Right lobe of liver (tissue), 6 donors: ENCODE measurements around the gene SHISA3. TPM values are rescaled to one million over a fixed set of nuclear protein-coding genes. Genes with fewer than 3 reads are reported as not detected.

Experiments used
- ATAC-seq, 4 donors: fragments of 200-7000 bp; cut with Tn5 transposase; one replicate each; pipeline ENCODE4 v1.9.1; 2020; ENCODE audit warnings: mild to moderate bottlenecking in 4 of 4, moderate library complexity in 4 of 4
- DNase-seq, 3 donors: peaks; one replicate each; pipeline ENCODE4 v3.0.0-alpha.2; 2020
- H3K27ac ChIP-seq, 3 donors: fragments of 200-600 bp; one replicate each; pipeline ENCODE4 v1.8.0; 2022
- H3K27me3 ChIP-seq, 2 donors: fragments of 200-600 bp; one replicate each; pipeline ENCODE4 v1.8.0; 2022
- H3K36me3 ChIP-seq, 4 donors: fragments of 200-600 bp; sonication (generic) in 1 of 4; one replicate each; pipeline versions ENCODE4 v1.5.1 to v1.8.0; 2017 to 2022; ENCODE audit warnings: control low read depth in 1 of 4
- H3K4me1 ChIP-seq, 4 donors: fragments of 200-600 bp; sonication (generic) in 1 of 4; one replicate each; pipeline versions ENCODE4 v1.5.1 to v1.8.0; 2017 to 2022; ENCODE audit warnings: control low read depth in 1 of 4
- H3K4me3 ChIP-seq, 3 donors: fragments of 200-600 bp; one replicate each; pipeline ENCODE4 v1.8.0; 2022
- H3K9me3 ChIP-seq, 4 donors: fragments of 200-600 bp; sonication (generic) in 1 of 4; one replicate each; pipeline versions ENCODE4 v1.5.1 to v1.8.0; 2017 to 2022; ENCODE audit warnings: control low read depth in 1 of 4
- CTCF ChIP-seq, 4 donors: fragments of 200-600 bp in 3 of 4; fragments of 450-650 bp in 1 of 4; IDR thresholded peaks; one replicate each; pipeline versions ENCODE4 v1.5.1 to v1.8.0; 2016 to 2022; ENCODE audit warnings: antibody characterized with exemption in 4 of 4, mild to moderate bottlenecking in 2 of 4
- POLR2A ChIP-seq: fragments of 450-650 bp; IDR thresholded peaks from one replicate; pipeline ENCODE4 v1.6.1; 2017; ENCODE audit warnings: antibody characterized with exemption, mild to moderate bottlenecking
- WGBS: methylation state at CpG from one replicate; pipeline ENCODE4 v1.1.6; 2018; ENCODE audit warnings: low coverage, low lambda C conversion rate; ENCODE audit not compliant: insufficient coverage; ENCODE audit errors: missing lambda C conversion rate; 5-methylcytosine and 5-hydroxymethylcytosine counted together
- intact Hi-C, 2 donors: fragments of 100-400 bp; cut with DNase I; formaldehyde crosslinking; loops; one replicate each; pipeline versions ENCODE4 v1.11.2 to v1.14.1; 2022
- total RNA-seq, 6 experiments: library from RNA; depleted of rRNA in 2 of 6; stranded (reverse); fragments of >200 nt in 2 of 6; fragmentation: NEBNext Ultra II Directional in 3 of 6; extraction: Animal tissue kit (Norgen Biotek cat#: 25700) in 3 of 6; gene quantifications; one replicate each; pipeline versions ENCODE4 v1.1.0 to v1.2.4, GENCODE V29; 2016 to 2023
- donor health status: DM: no; HTN: yes; CAD: no.
- donor health status: DM: no; HTN: no; CAD: no.
- donor health status: DM: no; HTN: no; CAD: no.
- donor health status: DM: no; HTN: yes; CAD: no.
- donor health status: DM: no; HTN: yes; CAD: no.

SHISA3 gene
- total RNA-seq, 6 experiments from 2014 or later: 0.12 to 0.69 (median 0.36) TPM

GRCh38 chr4:42362591-42362990, 34.7 kb upstream of the SHISA3 start:
- Histone ChIP-seq H3K9me3 (no peaks in the 10 kb centered on the region), H3K36me3 (no peaks in the 10 kb centered on the region), H3K27me3 (no peaks in the 10 kb centered on the region), H3K4me1 (no peaks in the 10 kb centered on the region), H3K27ac (no peak overlapping the region), H3K4me3 (no peak overlapping the region)
- DNase-seq (no peak), ATAC-seq (no peak)
- no peak for TF ChIP-seq POLR2A
- TF ChIP-seq CTCF (IDR thresholded peaks at IDR 0.05): no peak
- intact Hi-C loops: no loop called here
- WGBS: 67% methylated on average over 3 of the region's 3 CpGs

DNA sequence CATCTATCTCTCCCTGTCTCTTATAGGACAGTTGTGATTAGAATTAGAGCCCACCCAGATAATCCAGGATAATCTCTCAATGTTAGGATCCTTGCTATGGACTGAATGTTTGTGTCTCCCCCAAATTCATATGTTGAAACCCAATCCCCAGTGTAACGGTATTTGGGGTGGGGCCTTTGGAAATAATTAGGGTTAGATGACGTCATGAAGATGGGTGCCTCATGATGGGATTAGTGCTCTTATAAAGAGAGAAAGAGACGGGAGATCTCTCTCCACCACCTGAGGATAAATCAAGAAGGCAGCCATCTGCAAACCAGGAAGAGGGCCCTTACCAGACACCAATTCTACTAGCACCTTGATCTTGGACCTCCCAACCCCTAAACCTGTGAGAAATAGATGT, 33.7 kb upstream of the SHISA3 start:
- H3K9me3 ChIP-seq: no peaks in the 10 kb centered on the region
- TF ChIP-seq CTCF (IDR thresholded peaks at IDR 0.05) (no peak), POLR2A (no peak)
- intact Hi-C loops: no loop called here
- H3K4me3 ChIP-seq: no peak overlapping the region
- H3K4me1 ChIP-seq: no peaks in the 10 kb centered on the region
- DNase-seq (no peak), ATAC-seq (no peak)
- H3K27me3 ChIP-seq: no peaks in the 10 kb centered on the region
- no peak overlapping the region for H3K27ac ChIP-seq
- 63% methylated on average over 3 of the region's 3 CpGs for WGBS
- no peaks in the 10 kb centered on the region for H3K36me3 ChIP-seq

DNA sequence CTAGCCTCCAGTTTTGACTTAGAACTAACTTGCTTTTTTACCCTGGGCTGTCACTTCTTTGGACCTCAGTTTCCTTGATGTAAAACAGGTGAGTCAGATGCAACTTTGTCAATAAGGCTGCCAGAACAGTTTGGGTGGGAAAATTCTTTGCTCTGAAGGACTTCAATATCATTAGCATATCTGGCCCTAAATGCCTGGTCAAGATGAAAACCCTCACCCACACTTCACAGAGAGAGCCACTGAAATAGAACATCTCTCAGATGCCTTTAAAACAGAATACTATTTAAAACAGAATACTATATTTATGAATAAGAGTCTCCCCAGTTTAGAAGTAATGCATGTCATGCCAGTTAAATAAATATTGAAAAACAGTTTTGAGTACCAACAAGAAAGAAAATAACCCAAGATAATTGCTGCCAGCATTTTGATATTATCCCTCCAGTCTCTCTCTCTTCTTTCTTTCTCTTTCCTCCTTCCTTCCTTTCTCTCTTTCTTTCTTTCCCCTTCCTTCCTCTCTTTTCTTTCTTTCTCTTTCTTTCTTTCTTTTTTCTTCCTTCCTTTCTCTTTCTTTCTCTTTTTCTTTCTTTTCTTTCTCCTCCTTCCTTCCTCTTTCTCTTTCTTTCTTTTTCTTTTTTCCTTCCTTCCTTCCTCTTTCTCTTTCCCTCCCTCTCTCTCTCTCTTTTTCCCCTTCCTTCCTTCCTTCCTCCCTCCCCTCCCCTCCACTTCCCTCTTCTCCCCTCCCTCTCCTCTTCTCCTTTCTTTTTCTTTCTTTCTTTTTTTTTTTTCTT, 32.8 kb upstream of the SHISA3 start:
- H3K4me3 ChIP-seq: no peak overlapping the region
- H3K27me3 ChIP-seq: no peaks in the 10 kb centered on the region
- no peaks in the 10 kb centered on the region for H3K4me1 ChIP-seq
- H3K9me3 ChIP-seq: no peaks in the 10 kb centered on the region
- H3K36me3 ChIP-seq: no peaks in the 10 kb centered on the region
- ATAC-seq: no peak
- H3K27ac ChIP-seq: no peak overlapping the region
- intact Hi-C loops: no loop called here
- no peak for DNase-seq
- TF ChIP-seq CTCF (IDR thresholded peaks at IDR 0.05): no peak
- TF ChIP-seq POLR2A: no peak

GRCh38 chr4:42366959-42367358, 30.3 kb upstream of the SHISA3 start:
- Histone ChIP-seq H3K27ac (no peak overlapping the region), H3K27me3 (no peaks in the 10 kb centered on the region), H3K36me3 (no peaks in the 10 kb centered on the region), H3K4me1 (no peaks in the 10 kb centered on the region), H3K9me3 (no peaks in the 10 kb centered on the region), H3K4me3 (no peak overlapping the region)
- intact Hi-C loops: no loop called here
- ATAC-seq (no peak), DNase-seq (no peak)
- TF ChIP-seq POLR2A (no peak), CTCF (IDR thresholded peaks at IDR 0.05) (no peak)
- WGBS: 33% methylated on average over 1 of the region's 1 CpG
